NCI-H82 (cell line): ENCODE measurements around the gene CCL24.
"Not testable (repeated sequence)": the region's sequence is repeated elsewhere in the genome, so short reads cannot be mapped to it uniquely, and the experiment has no call there.

Experiments used
- DNase-seq: peaks from one replicate; lab custom pipeline; 2025; lab: John Stamatoyannopoulos, UW

Gene CCL24

GRCh38 chr7:75819711-75820110, 6.1 kb upstream of the CCL24 start:
- no peak for DNase-seq

GRCh38 chr7:75818472-75818871, 4.9 kb upstream of the CCL24 start:
- no peak for DNase-seq

- DNase-seq = no peak
Measured at GRCh38 chr7:75817116-75817515, 3.5 kb upstream of the CCL24 start.

GRCh38 chr7:75815418-75816064, 1.9 kb upstream of the CCL24 start:
- DNase-seq = no peak

GRCh38 chr7:75814407-75814947, 871 bp upstream of the CCL24 start:
- DNase-seq = no peak

- no peak for DNase-seq
Measured at GRCh38 chr7:75813084-75813483, 522 bp downstream of the CCL24 start.

GRCh38 chr7:75811894-75812678, 1.5 kb downstream of the CCL24 start:
- DNase-seq = no peak

GRCh38 chr7:75809396-75809795, 4.2 kb downstream of the CCL24 start:
- DNase-seq = no peak

GRCh38 chr7:75808106-75808505, 5.5 kb downstream of the CCL24 start:
- no peak for DNase-seq

- no peak for DNase-seq
Measured at GRCh38 chr7:75807452-75807851, 6.2 kb downstream of the CCL24 start.

GRCh38 chr7:75806560-75807307, 6.9 kb downstream of the CCL24 start:
- DNase-seq = no peak

- DNase-seq = no peak
Measured at GRCh38 chr7:75804705-75805104, 8.9 kb downstream of the CCL24 start.

- no peak for DNase-seq
Measured at GRCh38 chr7:75804004-75804403, 9.6 kb downstream of the CCL24 start.

- DNase-seq = no peak
Measured at GRCh38 chr7:75802552-75802821, 11.1 kb downstream of the CCL24 start.

- no peak for DNase-seq
Measured at GRCh38 chr7:75798770-75799169, 14.8 kb downstream of the CCL24 start.

GRCh38 chr7:75796420-75796819, 17.2 kb downstream of the CCL24 start:
- DNase-seq = no peak

GRCh38 chr7:75795831-75796285, 17.7 kb downstream of the CCL24 start:
- no peak for DNase-seq

- no peak for DNase-seq
Measured at GRCh38 chr7:75793676-75794075, 19.9 kb downstream of the CCL24 start.

GRCh38 chr7:75792567-75792966, 21.0 kb downstream of the CCL24 start:
- not testable (repeated sequence) for DNase-seq

GRCh38 chr7:75789361-75789924, 24.2 kb downstream of the CCL24 start:
- no peak for DNase-seq

GRCh38 chr7:75788154-75788847, 25.3 kb downstream of the CCL24 start:
- DNase-seq = peak; percentile 46

GRCh38 chr7:75783058-75783457, 30.5 kb downstream of the CCL24 start:
- not testable (repeated sequence) for DNase-seq
